Ovary (tissue), 9 donors: ENCODE results near the gene SLC17A9. TPM values are rescaled to one million over a fixed set of nuclear protein-coding genes. Genes with fewer than 3 reads are reported as not detected.

ENCODE experiments used
- DNase-seq, 5 donors: peaks; one replicate each; pipeline ENCODE4 v3.0.0-alpha.2; 2019 to 2020
- H3K27ac ChIP-seq, 2 donors: fragments of 200-600 bp; one replicate each; pipeline versions ENCODE4 v1.5.1 to v1.8.0; 2019 to 2022
- H3K27me3 ChIP-seq: fragments of 200-600 bp; one replicate; pipeline ENCODE4 v1.8.0; 2022
- H3K36me3 ChIP-seq: fragments of 200-600 bp; sonication (generic); one replicate; pipeline ENCODE4 v1.5.1; 2019
- H3K4me1 ChIP-seq: one replicate; pipeline ENCODE4 v1.8.1; 2013; ENCODE audit warnings: mild to moderate bottlenecking, moderate library complexity; ENCODE audit not compliant: insufficient read depth
- H3K4me3 ChIP-seq: fragments of 200-600 bp; sonication (generic); one replicate; pipeline ENCODE4 v1.5.1; 2017
- H3K9me3 ChIP-seq, 2 donors: fragments of 200-600 bp in 1 of 2; sonication (generic) in 1 of 2; one replicate each; pipeline versions ENCODE4 v1.5.1 to v1.8.1; 2013 to 2019; ENCODE audit warnings: mild to moderate bottlenecking in 1 of 2, moderate library complexity in 1 of 2
- EP300 ChIP-seq: sonication (generic); formaldehyde crosslinking; IDR thresholded peaks from one replicate; pipeline ENCODE4 v1.6.1; 2017; ENCODE audit warnings: antibody characterized with exemption
- POLR2A ChIP-seq: fragments of 450-650 bp; IDR thresholded peaks from one replicate; pipeline ENCODE4 v1.6.1; 2017; ENCODE audit warnings: antibody characterized with exemption, mild to moderate bottlenecking, moderate library complexity
- WGBS, 3 donors: extraction: QIAGEN DNeasy Blood & Tissue Kit in 1 of 3; methylation state at CpG; one replicate each; pipeline versions ENCODE4 v1.1.5 to v1.1.7; 2013 to 2017; 5-methylcytosine and 5-hydroxymethylcytosine counted together
- intact Hi-C, 4 donors: fragments of 100-400 bp; cut with DNase I; formaldehyde crosslinking; loops; one replicate each; pipeline versions ENCODE4 v1.11.0 to v1.15.1; 2022 to 2023
- polyA plus RNA-seq, 2 donors: library from polyadenylated mRNA; stranded (reverse); fragments of 200-250 nt in 1 of 2; fragments of 350-450 nt in 1 of 2; fragmentation: Illumina TruSeq in 1 of 2; extraction: RNeasy Lipid Tissue Mini Kit (QIAGEN cat#74804) in 1 of 2; gene quantifications; one replicate each; pipeline ENCODE4 v1.2.3, GENCODE V29; 2013 to 2014
- total RNA-seq, 7 donors: library from RNA; depleted of rRNA in 2 of 7; stranded (reverse); fragments of >200 nt in 2 of 7; fragmentation: NEBNext Ultra II Directional in 3 of 7; extraction: Animal tissue kit (Norgen Biotek cat#: 25700) in 3 of 7; gene quantifications; one replicate each; pipeline versions ENCODE4 v1.1.0 to v1.2.4, GENCODE V29; 2016 to 2023
- TF ChIP-seq, protein P1 (sequence below), 3 donors: fragments of 450-650 bp in 2 of 3; fragments of 200-600 bp in 1 of 3; IDR thresholded peaks; one replicate each; pipeline versions ENCODE4 v1.5.1 to v1.8.0; 2016 to 2022; ENCODE audit warnings: antibody characterized with exemption in 3 of 3, mild to moderate bottlenecking in 1 of 3
- donor health status: DM: no; HTN: no; CAD: no; lungs with moderate emphysema.
- donor health status: DM: no; HTN: no; CAD: no.
- donor health status: Bipolar disorder and iron deficiency.
- donor health status: DM: yes; HTN: yes; CAD: no.
- donor health status: DM: no; HTN: no; CAD: no.
- donor health status: DM: yes; HTN: yes; CAD: no.

SLC17A9 gene
- total and polyA plus RNA-seq, 9 donors: 0.68 to 7.7 (median 4.7) TPM

DNA sequence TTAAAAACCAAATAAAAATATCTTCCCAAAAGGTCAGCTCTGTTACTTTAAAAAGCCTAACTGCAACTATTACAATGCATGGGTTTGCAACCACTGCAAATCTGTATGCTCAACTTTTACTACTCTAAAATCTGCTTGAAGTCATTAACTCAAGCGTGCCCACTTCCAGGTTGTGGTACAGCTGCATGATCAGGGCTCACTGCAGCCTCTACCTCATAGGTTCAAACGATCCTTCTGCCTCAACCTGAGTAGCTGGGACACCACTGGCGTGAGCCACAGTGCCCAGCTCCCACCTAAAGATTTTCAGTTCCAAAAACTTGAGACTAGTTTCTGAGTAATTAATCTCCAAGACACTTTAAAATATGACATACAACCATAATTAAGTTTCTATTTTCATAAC is 34.4 kb upstream of the SLC17A9 start:
- Histone ChIP-seq H3K27ac (no peak overlapping the region), H3K9me3 (no peaks in the 10 kb centered on the region), H3K4me3 (no peak overlapping the region), H3K27me3 (no peaks in the 10 kb centered on the region), H3K4me1 (peaks cover 33% of the 10 kb centered on the region), H3K36me3 (no peaks in the 10 kb centered on the region)
- TF ChIP-seq POLR2A: no peak
- TF ChIP-seq, protein P1, sequence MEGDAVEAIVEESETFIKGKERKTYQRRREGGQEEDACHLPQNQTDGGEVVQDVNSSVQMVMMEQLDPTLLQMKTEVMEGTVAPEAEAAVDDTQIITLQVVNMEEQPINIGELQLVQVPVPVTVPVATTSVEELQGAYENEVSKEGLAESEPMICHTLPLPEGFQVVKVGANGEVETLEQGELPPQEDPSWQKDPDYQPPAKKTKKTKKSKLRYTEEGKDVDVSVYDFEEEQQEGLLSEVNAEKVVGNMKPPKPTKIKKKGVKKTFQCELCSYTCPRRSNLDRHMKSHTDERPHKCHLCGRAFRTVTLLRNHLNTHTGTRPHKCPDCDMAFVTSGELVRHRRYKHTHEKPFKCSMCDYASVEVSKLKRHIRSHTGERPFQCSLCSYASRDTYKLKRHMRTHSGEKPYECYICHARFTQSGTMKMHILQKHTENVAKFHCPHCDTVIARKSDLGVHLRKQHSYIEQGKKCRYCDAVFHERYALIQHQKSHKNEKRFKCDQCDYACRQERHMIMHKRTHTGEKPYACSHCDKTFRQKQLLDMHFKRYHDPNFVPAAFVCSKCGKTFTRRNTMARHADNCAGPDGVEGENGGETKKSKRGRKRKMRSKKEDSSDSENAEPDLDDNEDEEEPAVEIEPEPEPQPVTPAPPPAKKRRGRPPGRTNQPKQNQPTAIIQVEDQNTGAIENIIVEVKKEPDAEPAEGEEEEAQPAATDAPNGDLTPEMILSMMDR (IDR thresholded peaks at IDR 0.05): no peak
- intact Hi-C loops: no loop called here
- WGBS, 3 donors: 51 to 58% (median 53%) methylated on average over 3 of the region's 3 CpGs
- peak in 1 of 5 donors; percentile 5 for DNase-seq

DNA sequence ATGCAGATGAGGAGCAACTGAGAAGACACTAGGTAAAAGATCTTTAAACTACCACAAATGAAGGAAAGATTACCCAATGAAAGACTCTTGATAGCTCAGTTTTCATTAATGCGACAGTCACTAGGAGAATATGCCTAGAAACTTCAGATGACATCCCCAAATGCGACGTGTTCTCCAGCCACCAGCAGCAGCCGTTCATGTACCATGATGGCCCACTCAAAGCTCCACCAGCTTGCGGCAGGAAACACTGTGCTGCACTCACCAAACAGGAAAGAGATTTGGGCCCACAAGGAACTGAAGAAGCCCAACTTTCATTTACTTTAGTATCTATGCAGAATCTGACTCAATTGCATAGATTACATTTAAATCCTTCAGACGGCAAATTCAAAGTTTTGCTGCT is 33.7 kb upstream of the SLC17A9 start:
- H3K36me3 ChIP-seq: no peaks in the 10 kb centered on the region
- 73 to 80% (median 80%) methylated on average over 6 of the region's 6 CpGs for WGBS, 3 donors
- H3K27ac ChIP-seq: no peak overlapping the region
- H3K4me1 ChIP-seq: peaks cover 34% of the 10 kb centered on the region
- intact Hi-C loops: no loop called here
- no peak for DNase-seq
- H3K27me3 ChIP-seq: no peaks in the 10 kb centered on the region
- TF ChIP-seq EP300 (no peak), POLR2A (no peak)
- TF ChIP-seq, protein P1 (IDR thresholded peaks at IDR 0.05): no peak
- H3K9me3 ChIP-seq: no peaks in the 10 kb centered on the region
- H3K4me3 ChIP-seq: no peak overlapping the region

DNA sequence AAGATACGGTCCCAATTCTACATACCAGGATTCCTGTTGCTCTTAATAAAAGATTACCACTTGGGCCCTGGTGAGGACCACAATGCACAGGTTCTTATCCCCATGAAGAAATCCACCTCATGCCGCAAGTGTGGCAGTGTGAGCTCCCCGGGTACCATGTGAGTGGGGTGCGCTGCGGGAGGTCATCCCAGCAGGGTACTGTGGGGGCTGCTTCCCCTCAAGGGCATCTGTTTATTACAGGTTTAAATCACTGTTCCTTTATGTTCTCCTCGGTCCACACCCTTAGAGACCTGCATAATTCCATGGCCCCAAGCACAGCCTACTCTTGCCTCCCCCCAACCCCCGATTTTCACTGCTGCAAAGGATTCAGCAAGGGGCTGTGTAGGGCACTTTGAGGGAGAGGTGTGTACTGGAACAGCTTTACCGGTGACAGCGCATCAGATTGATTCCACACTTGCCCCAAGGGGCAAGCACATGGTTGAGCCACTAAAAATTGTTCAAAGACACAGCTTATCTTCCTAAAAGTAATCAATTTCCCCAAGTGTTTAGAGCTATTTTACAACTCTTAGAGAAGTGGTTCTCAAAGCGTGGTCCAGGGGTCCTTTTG is 32.4 kb upstream of the SLC17A9 start:
- WGBS, 3 donors: 59 to 67% (median 60%) methylated on average over 10 of the region's 10 CpGs
- DNase-seq: peak in 1 of 5 donors; percentile 4
- H3K27ac ChIP-seq: no peak overlapping the region
- no peak overlapping the region for H3K4me3 ChIP-seq
- intact Hi-C loops: no loop called here
- H3K4me1 ChIP-seq: peaks cover 32% of the 10 kb centered on the region
- no peak for TF ChIP-seq POLR2A
- TF ChIP-seq EP300: no peak
- TF ChIP-seq, protein P1 (IDR thresholded peaks at IDR 0.05): no peak
- no peaks in the 10 kb centered on the region for H3K9me3 ChIP-seq
- H3K27me3 ChIP-seq: no peaks in the 10 kb centered on the region
- H3K36me3 ChIP-seq: no peaks in the 10 kb centered on the region

DNA sequence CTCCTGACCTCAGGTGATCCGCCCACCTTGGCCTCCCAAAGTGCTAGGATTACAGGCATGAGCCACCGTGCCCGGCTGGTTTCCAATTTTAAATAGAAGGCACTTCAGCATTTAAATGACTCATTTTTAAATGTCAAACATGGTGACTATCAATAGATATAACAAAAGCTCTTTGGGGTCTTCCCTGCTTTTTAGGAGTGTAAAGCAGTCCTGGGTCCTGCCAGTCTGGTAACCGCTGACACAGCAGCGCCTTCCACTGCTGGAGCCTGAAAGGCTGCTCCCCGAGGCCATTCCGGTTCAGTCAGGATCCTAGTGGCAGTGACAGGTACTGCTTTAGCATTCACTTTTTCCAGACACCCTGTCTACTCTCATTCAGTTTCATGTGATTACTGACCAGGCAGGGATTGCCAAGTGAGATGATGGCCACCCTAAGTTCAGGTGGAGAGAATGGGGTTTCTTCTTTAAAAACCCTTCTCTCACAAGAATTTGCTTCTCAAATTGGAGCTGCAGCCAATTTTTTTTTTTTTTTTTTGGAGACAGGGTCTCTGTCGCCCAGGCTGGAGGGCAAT is 31.3 kb upstream of the SLC17A9 start:
- peak in 1 of 5 donors; percentile 46 for DNase-seq
- H3K27ac ChIP-seq: no peak overlapping the region
- no peaks in the 10 kb centered on the region for H3K27me3 ChIP-seq
- H3K4me1 ChIP-seq: peaks cover 32% of the 10 kb centered on the region
- intact Hi-C loops: no loop called here
- TF ChIP-seq, protein P1 (IDR thresholded peaks at IDR 0.05): peak in 1 of 3 donors; percentile 18
- no peak for TF ChIP-seq POLR2A
- no peak for TF ChIP-seq EP300
- 56 to 66% (median 61%) methylated on average over 8 of the region's 8 CpGs for WGBS, 3 donors
- H3K36me3 ChIP-seq: no peaks in the 10 kb centered on the region
- H3K9me3 ChIP-seq: no peaks in the 10 kb centered on the region
- no peak overlapping the region for H3K4me3 ChIP-seq
